ENCODE results near the gene ING1. TPM values are rescaled to one million over a fixed set of nuclear protein-coding genes. Genes with fewer than 3 reads are reported as not detected.
"Not testable (repeated sequence)": the region's sequence is repeated elsewhere in the genome, so short reads cannot be mapped to it uniquely, and the experiment has no call there.

Gene ING1
- total RNA-seq, 1 experiment from 2014 or later, result 25.1 TPM

- in situ Hi-C loops (cut with HindIII; ENCODE audit: low sequenced_read_pairs), result no loop called here
- peak; percentile 99 for DNase-seq (ENCODE audit: low spot score)
Observed at GRCh38 chr13:110712849-110713641, 455 bp upstream of the ING1 start.

DNA sequence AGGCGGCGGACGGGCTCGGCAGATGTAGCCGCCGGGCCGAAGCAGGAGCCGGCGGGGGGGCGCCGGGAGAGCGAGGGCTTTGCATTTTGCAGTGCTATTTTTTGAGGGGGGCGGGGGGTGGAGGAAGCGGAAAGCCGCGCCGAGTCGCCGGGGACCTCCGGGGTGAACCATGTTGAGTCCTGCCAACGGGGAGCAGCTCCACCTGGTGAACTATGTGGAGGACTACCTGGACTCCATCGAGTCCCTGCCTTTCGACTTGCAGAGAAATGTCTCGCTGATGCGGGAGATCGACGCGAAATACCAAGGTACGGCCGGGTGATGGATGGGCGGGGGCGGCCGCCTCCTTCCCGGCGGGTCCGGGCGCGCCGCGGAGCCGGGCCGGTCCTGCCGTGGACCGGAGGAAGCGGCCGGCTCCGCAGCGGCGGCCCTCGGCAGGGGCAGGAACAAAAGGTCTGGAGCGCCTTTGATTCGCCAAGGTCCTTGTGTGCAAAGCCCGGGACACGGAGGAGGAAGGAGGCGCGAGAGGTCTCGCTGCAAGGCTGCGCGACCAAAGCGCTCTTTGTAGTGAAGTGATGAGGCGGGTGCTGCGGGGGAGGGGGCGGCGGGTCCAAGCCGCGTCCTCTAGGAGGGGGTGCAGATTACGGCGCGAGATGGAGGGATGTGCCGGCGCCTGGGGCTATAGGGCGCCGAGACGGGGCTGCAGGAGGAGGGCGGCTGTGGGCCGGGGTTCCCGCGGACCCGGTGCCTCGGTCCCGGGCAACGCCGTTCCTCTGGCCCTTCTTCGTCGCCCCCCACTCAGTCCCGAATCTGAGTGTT, 689 bp downstream of the ING1 start:
- peak; percentile 53 for DNase-seq (ENCODE audit: low spot score)
- in situ Hi-C loops (cut with HindIII; ENCODE audit: low sequenced_read_pairs), result no loop called here

- DNase-seq (ENCODE audit: low spot score), result peak; percentile 61
- in situ Hi-C loops (cut with HindIII; ENCODE audit: low sequenced_read_pairs), result no loop called here
Observed at GRCh38 chr13:110714797-110715394, 1.4 kb downstream of the ING1 start.

GRCh38 chr13:110715395-110716246, 2.1 kb downstream of the ING1 start:
- peak; percentile 100 for DNase-seq (ENCODE audit: low spot score)
- in situ Hi-C loops (cut with HindIII; ENCODE audit: low sequenced_read_pairs), result no loop called here

DNA sequence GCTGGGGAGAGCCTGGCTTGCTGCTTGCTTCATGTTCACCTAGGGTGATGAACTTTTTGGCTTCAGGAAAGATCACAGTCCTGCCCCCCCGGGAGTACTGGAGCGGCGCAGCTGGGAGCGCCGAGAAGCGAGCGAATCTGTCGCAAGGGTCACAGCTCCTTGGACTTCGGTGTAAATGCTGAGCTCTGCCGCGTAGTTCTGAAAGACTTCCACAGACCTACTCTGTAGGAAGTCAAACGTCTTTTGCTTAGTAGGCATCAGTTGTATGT, 2.7 kb downstream of the ING1 start:
- peak; percentile 25 for DNase-seq (ENCODE audit: low spot score)
- in situ Hi-C loops (cut with HindIII; ENCODE audit: low sequenced_read_pairs), result no loop called here

DNA sequence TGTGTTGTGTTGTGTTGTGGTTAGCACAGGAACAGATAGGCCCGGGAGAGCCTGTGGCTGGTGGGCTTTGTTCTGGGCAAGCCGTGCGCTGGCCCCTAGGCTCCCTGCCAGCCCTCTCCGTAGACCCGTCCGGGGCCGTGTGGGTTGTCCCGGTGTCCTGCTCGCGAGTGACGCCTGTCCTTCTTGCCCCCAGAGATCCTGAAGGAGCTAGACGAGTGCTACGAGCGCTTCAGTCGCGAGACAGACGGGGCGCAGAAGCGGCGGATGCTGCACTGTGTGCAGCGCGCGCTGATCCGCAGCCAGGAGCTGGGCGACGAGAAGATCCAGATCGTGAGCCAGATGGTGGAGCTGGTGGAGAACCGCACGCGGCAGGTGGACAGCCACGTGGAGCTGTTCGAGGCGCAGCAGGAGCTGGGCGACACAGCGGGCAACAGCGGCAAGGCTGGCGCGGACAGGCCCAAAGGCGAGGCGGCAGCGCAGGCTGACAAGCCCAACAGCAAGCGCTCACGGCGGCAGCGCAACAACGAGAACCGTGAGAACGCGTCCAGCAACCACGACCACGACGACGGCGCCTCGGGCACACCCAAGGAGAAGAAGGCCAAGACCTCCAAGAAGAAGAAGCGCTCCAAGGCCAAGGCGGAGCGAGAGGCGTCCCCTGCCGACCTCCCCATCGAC, 5.7 kb downstream of the ING1 start:
- no peak for DNase-seq (ENCODE audit: low spot score)
- in situ Hi-C loops (cut with HindIII; ENCODE audit: low sequenced_read_pairs), result no loop called here

DNA sequence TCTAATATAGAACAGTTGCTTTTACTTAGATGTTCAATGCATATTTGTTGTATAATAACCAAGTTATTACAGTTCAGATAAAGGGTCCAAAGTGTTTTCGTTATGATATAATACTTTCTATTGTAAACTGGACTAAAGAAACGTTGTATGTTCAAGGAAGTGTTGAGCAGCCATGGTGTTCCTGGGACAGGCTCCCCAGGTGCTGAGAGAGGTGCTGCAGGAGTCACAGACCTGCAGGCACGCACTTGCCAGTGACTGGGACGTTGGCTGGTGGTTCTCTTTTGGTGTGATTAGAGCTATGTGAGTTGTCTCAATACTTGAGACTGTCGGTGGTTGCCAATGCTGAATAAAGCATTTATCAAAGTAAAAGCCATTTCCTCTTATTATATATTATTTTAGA, 9.5 kb downstream of the ING1 start:
- in situ Hi-C loops (cut with HindIII; ENCODE audit: low sequenced_read_pairs), result no loop called here
- no peak for DNase-seq (ENCODE audit: low spot score)

- in situ Hi-C loops (cut with HindIII; ENCODE audit: low sequenced_read_pairs), result no loop called here
- DNase-seq (ENCODE audit: low spot score), result no peak
Observed at GRCh38 chr13:110723598-110723997, 10.1 kb downstream of the ING1 start.

GRCh38 chr13:110726153-110726552, 12.7 kb downstream of the ING1 start:
- in situ Hi-C loops (cut with HindIII; ENCODE audit: low sequenced_read_pairs); DNase-seq (ENCODE audit: low spot score): not testable (repeated sequence)

- in situ Hi-C loops (cut with HindIII; ENCODE audit: low sequenced_read_pairs), result no loop called here
- no peak for DNase-seq (ENCODE audit: low spot score)
Observed at GRCh38 chr13:110726726-110727125, 13.2 kb downstream of the ING1 start.

DNA sequence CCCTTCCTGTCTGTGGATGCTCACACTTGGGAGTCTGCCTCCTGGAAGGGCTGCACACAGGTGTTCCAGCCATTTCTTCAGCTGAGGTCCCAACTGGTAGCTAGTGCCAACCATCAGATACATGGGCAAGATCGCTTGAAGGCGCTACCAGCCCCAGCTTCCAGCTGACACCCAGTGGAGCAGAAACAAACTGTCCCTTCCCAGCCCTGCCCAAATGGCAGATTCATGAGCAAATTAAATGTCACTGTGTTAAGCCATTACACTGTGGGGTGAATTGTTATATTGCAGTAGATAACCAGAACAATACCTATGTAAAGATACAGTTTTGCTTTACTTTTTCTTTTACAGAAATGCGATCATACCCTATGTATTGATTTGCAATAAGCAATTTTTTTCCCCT, 17.6 kb downstream of the ING1 start:
- DNase-seq (ENCODE audit: low spot score), result no peak
- in situ Hi-C loops (cut with HindIII; ENCODE audit: low sequenced_read_pairs), result no loop called here

- in situ Hi-C loops (cut with HindIII; ENCODE audit: low sequenced_read_pairs), result no loop called here
- no peak for DNase-seq (ENCODE audit: low spot score)
Observed at GRCh38 chr13:110734561-110734960, 21.1 kb downstream of the ING1 start.

- no peak for DNase-seq (ENCODE audit: low spot score)
- in situ Hi-C loops (cut with HindIII; ENCODE audit: low sequenced_read_pairs), result no loop called here
Observed at GRCh38 chr13:110737555-110737954, 24.1 kb downstream of the ING1 start.

DNA sequence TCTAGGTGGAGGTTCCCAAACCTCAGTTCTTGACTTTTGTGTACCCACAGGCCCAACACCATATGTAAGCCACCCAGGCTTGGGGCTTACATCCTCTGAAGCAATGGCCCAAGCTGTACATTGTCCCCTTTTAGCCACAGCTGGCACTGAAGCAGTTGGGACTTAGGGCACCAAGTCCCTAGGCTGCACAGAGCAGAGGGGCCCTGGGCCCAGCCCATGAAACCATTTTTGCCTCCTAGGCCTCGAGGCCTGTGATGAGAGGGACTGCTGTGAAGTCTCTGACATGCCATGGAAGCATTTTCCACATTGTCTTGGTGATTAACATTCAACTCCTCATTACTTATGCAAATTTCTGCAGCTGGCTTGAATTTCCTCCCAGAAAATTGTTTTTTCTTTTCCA, 30.2 kb downstream of the ING1 start:
- in situ Hi-C loops (cut with HindIII; ENCODE audit: low sequenced_read_pairs), result no loop called here
- DNase-seq (ENCODE audit: low spot score), result no peak

DNA sequence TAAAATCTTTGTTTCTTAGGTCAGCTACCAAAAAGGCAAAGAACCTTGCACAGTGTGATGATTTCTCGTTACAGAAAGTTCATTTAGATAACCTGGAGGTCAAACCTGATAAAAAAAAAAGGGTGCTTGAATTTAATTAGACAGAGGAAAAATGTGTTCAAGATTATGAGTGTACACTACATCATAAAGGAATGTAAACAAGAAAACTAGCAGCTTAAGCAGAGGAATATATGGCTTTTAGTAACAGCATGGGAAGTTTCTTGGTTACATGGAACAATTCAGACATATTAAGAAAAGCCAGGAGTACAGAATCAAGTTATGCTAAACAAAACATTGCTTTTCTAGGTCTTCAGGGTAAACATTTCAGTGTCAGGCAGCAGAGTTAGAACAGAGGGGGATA, 32.9 kb downstream of the ING1 start:
- in situ Hi-C loops (cut with HindIII; ENCODE audit: low sequenced_read_pairs), result no loop called here

GRCh38 chr13:110748271-110748670, 34.8 kb downstream of the ING1 start:
- no peak for DNase-seq (ENCODE audit: low spot score)
- in situ Hi-C loops (cut with HindIII; ENCODE audit: low sequenced_read_pairs), result no loop called here

More for the DNA sequence above, 32.9 kb downstream of the ING1 start:
- no peak for DNase-seq (ENCODE audit: low spot score)

GRCh38 chr13:110756219-110756631, 42.7 kb downstream of the ING1 start:
- DNase-seq (ENCODE audit: low spot score), result no peak
- in situ Hi-C loops (cut with HindIII; ENCODE audit: low sequenced_read_pairs), result no loop called here

DNA sequence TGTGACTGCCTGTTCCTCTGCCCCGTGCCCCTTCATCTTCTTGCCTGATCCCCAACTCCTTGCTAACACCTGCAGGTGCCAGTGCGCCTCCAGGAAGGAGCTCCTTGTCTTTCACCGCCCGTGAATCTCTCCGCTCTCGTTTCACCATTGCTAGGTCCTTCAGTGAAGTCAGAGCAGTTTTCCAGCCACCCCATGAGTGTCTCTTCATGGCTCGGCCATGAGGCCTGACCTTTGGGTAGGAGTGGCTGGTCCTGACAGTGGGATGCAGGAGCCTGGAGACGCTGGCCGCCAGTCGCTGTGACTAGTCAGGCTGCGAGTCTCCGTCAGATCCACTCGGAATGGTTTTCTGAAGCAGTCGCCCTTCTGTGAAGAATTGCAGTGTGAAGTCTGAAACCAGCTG, 43.8 kb downstream of the ING1 start:
- in situ Hi-C loops (cut with HindIII; ENCODE audit: low sequenced_read_pairs), result no loop called here
- no peak for DNase-seq (ENCODE audit: low spot score)

GRCh38 chr13:110758195-110758805, 44.8 kb downstream of the ING1 start:
- no peak for DNase-seq (ENCODE audit: low spot score)
- in situ Hi-C loops (cut with HindIII; ENCODE audit: low sequenced_read_pairs), result no loop called here
